GM08714 (cell line): ENCODE results near the gene HOXB5.

Experiments used
- H3K4me3 ChIP-seq: fragments of 200-500 bp; sonication (Bioruptor generic); 2 replicates; pipeline ENCODE4 v1.5.1; 2014; ENCODE audit warnings: mild to moderate bottlenecking, low read length, inconsistent platforms
- ZNF274 ChIP-seq: IDR thresholded peaks from 2 replicates; pipeline ENCODE4 v1.6.1; 2012; ENCODE audit warnings: mild to moderate bottlenecking, low read depth, low read length

HOXB5 gene

GRCh38 chr17:48549281-48549630 is 44.3 kb downstream of the HOXB5 start:
- H3K4me3 ChIP-seq = no peak overlapping the region
- no peak for TF ChIP-seq ZNF274

DNA sequence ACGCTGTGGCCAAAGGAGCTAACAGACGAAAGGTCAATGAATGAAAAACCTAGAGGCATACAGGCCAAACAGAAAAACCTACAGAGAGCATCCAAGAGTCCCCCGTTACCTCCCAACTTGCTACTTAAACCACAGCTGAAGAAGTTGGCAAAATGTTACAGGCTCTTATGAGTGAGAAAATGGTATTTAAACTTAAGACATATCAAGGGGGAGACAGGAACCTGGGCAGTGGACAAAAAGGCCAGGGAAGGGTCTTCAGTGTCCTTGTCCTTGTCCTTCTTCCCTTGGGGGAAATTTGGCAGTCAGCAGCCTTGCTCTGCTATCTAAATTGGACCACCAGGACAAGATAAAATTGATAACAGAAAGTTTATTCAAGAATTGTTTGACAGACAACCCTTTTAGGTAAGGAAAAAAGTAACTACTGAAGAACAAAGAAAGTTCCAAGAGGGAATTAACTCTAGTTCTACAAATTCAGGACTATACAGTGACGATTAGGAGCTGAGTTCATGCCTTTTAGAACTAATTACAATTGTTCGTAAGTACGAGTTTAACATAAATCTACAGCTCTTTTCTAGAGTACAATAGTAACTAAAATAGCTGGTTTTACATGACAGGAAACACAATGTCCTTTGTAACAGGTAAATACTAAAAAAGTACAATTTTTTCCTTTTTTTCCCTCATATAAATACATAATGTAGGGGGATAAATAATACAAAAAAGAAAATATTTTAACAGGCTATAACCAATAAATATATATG is 44.9 kb downstream of the HOXB5 start:
- H3K4me3 ChIP-seq = no peak overlapping the region; the same call in 1 of the 2 replicates
- no peak for TF ChIP-seq ZNF274

- peak overlapping the region; percentile 49 for H3K4me3 ChIP-seq
- no peak for TF ChIP-seq ZNF274
Observed at GRCh38 chr17:48547808-48548522, 45.6 kb downstream of the HOXB5 start.

DNA sequence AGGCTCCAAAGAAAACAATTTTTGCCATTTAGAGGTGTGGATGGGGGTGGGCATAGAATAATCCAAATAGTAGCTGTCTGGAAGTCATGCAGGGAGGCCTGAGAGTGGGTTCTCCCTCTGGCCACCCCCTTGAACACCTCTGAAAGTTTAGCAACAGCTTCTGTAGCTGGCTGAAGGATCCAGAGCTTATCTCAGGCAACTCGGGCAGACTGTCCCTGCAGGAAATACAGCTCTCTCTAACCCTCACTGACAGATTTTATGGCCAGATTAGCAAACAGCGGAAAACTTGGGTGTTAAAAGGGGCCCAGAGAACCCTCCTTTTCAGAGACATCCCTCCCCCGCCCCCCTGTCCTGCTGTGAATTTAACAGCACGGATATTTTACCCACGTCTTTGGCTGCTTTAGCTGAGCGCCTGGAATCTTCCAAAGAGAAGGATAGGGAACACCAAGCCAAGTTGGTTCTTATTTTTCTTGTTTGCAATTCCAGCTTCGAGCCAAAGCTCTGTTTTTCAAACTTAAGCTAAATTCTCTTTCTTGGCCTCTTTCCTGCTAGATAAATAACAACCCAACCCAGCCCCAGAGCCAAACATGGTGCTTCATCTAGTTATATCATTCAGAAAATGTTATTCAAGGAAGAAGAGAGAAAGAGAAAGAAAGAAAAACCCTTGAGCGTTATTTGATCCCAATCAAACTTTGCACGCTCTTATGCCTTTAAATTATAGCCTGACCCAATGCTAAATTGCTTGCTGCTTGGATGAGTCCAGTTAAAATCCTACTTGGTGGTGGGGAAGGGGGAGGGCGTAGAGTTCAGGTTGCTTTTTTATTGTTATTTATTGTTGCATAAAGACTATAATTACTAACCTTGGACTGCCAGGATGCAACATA is 46.4 kb downstream of the HOXB5 start:
- TF ChIP-seq ZNF274 = no peak
- peak overlapping the region; percentile 49 for H3K4me3 ChIP-seq

- H3K4me3 ChIP-seq = no peak overlapping the region
- no peak for TF ChIP-seq ZNF274
Observed at GRCh38 chr17:48546137-48546923, 47.2 kb downstream of the HOXB5 start.

GRCh38 chr17:48545539-48545938 is 48.0 kb downstream of the HOXB5 start:
- TF ChIP-seq ZNF274 = no peak
- no peak overlapping the region for H3K4me3 ChIP-seq

GRCh38 chr17:48545022-48545375 is 48.6 kb downstream of the HOXB5 start, which contains the start of gene HOXB2:
Gene HOXB2, minus strand, starts transcription at chr17:48545109. Its CDS starts 198 bp downstream, at chr17:48544911.
- H3K4me3 ChIP-seq = peak within 1 kb of the TSS; percentile 88
- TF ChIP-seq ZNF274 = no peak

DNA sequence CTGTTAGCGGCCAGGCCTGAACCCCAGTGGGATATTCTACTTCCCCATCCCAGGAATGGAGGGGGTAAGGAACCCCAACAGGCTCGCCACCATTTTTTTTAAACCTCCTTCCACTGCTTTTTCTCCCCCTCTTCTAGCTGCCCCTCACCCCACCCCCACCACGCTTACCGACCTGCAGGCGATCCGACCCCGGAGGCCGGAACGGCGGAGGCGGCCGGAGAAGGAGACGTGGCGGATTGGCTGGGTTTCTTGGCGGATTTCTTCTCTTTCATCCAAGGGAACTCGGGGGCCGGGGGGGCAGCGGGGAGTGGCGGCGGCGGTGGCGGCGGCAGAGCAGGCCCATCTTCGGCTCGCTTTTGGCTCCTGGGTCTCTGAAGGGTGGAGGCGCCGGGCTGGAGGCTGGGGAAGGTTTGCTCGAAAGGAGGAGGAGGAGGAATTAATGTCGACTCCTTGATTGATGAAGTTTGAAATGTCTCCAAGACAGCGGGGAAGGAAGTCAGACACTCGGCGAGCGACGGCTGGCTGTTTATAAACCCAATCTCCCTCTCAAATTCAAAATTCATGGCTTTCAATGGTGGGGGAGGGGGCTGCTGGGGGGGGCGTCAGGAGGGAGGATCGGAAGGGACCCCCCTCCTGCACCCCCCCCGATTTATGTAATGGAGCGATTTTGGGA is 49.1 kb downstream of the HOXB5 start:
- peak overlapping the region; percentile 88 for H3K4me3 ChIP-seq
- no peak for TF ChIP-seq ZNF274

DNA sequence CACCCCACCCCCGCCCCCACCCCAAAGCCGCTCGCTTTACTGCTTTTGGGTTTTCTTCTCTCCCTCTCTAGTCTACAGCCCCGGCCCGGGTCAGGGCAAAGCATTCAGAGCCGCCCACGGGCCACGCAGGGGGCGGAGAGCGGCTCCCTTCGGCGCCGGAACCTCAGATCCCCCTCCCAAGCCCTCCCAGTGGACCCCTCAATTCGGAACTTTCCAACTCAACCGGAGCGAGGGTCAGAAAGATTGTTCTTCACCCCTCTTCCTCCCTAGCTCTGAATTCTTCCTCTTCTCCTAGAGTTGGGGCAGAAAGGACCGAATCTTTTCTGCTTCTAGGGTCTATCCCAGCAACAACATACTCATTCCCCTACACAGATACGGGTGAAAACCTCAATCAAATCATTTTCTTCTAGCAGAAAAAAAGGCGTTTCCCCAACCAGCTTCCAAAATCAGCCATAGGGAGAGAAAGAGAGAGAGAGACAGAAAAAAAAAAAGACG is 49.7 kb downstream of the HOXB5 start:
- peak overlapping the region; percentile 88 for H3K4me3 ChIP-seq
- TF ChIP-seq ZNF274 = no peak

GRCh38 chr17:48543107-48543853 is 50.3 kb downstream of the HOXB5 start:
- H3K4me3 ChIP-seq = peak overlapping the region; percentile 88

GRCh38 chr17:48542698-48543106 is 50.9 kb downstream of the HOXB5 start:
- H3K4me3 ChIP-seq = peak overlapping the region; percentile 88
- TF ChIP-seq ZNF274 = no peak

More at GRCh38 chr17:48543107-48543853, 50.3 kb downstream of the HOXB5 start:
- TF ChIP-seq ZNF274 = no peak

- H3K4me3 ChIP-seq = peak overlapping the region; percentile 88
- no peak for TF ChIP-seq ZNF274
Observed at GRCh38 chr17:48542114-48542656, 51.4 kb downstream of the HOXB5 start.
